ENCODE results near the gene LLCFC1. TPM values are rescaled to one million over a fixed set of nuclear protein-coding genes. Genes with fewer than 3 reads are reported as not detected.

The LLCFC1 gene
- total and polyA plus RNA-seq, 7 experiments from 2014 or later: 0.76 TPM; not detected in 6

- ChIA-PET POLR2A (no interaction called here), CTCF (no interaction called here)
- Mint-ChIP-seq H3K9me3 (no peaks in the 10 kb centered on the region), H3K27ac (no peak overlapping the region), H3K36me3 (no peaks in the 10 kb centered on the region), H3K27me3 (peaks cover 0 to 15% (median 0%) of the 10 kb centered on the region in 5 donors), H3K4me3 (no peak overlapping the region), H3K4me1 (peaks cover 0 to 2% (median 0%) of the 10 kb centered on the region in 7 donors)
- intact Hi-C loops (cut with micrococcal nuclease): no loop called here
- no peak for DNase-seq
- ATAC-seq: no peak
- H3K4me3 ChIP-seq (ENCODE audit: low read length): no peak overlapping the region
- no peaks in the 10 kb centered on the region for H3K4me1 ChIP-seq (ENCODE audit: control insufficient read depth in 2 of 2, insufficient read depth in 2 of 2, low read length in 2 of 2)
- H3K27ac ChIP-seq (ENCODE audit: low read depth, low read length): no peak overlapping the region
- H3K36me3 ChIP-seq (ENCODE audit: control insufficient read depth in 2 of 3, insufficient read depth in 3 of 3, low read length in 3 of 3): no peaks in the 10 kb centered on the region
- H3K9me3 ChIP-seq (ENCODE audit: control insufficient read depth in 2 of 3, low read length in 3 of 3): no peaks in the 10 kb centered on the region
- H3K27me3 ChIP-seq (ENCODE audit: control insufficient read depth in 2 of 2, insufficient read depth in 2 of 2, low read length in 2 of 2): no peaks in the 10 kb centered on the region
Measured at GRCh38 chr7:142930126-142930730, 9.1 kb upstream of the LLCFC1 start.

GRCh38 chr7:142932386-142933091 lies 6.7 kb upstream of the LLCFC1 start:
- H3K27ac Mint-ChIP-seq: no peak overlapping the region
- POLR2A ChIA-PET: no interaction called here
- peaks cover 0 to 1% (median 0%) of the 10 kb centered on the region in 11 donors for H3K9me3 Mint-ChIP-seq

DNA sequence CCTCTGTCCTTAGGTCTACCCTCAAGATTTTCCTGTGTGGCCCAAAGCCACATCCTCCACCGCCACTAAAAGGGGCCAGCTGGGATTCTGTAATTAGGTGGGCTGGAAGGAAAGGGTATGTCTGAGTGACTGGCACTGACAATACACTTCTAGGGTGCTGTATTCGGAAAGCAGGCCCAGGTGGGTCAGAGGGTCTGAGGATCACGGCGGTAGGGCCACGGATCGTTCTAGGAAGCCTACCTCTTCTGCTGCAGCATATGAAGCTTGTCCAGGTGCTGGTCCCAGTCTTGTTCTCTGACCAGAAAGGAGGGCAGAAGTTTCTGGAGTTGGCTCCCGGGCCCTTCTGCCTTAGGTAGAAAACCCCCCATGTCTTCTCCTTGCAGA lies 6.2 kb upstream of the LLCFC1 start:
- Histone ChIP-seq H3K27ac (ENCODE audit: low read depth, low read length) (no peak overlapping the region), H3K27me3 (ENCODE audit: control insufficient read depth in 2 of 2, insufficient read depth in 2 of 2, low read length in 2 of 2) (no peaks in the 10 kb centered on the region), H3K4me1 (ENCODE audit: control insufficient read depth in 2 of 2, insufficient read depth in 2 of 2, low read length in 2 of 2) (no peaks in the 10 kb centered on the region), H3K4me3 (ENCODE audit: low read length) (no peak overlapping the region), H3K36me3 (ENCODE audit: control insufficient read depth in 2 of 3, insufficient read depth in 3 of 3, low read length in 3 of 3) (no peaks in the 10 kb centered on the region), H3K9me3 (ENCODE audit: control insufficient read depth in 2 of 3, low read length in 3 of 3) (no peaks in the 10 kb centered on the region)
- H3K36me3 Mint-ChIP-seq: no peaks in the 10 kb centered on the region
- DNase-seq: no peak
- peaks cover 0 to 1% (median 0%) of the 10 kb centered on the region in 11 donors for H3K9me3 Mint-ChIP-seq
- no peaks in the 10 kb centered on the region for H3K4me1 Mint-ChIP-seq
- intact Hi-C loops (cut with micrococcal nuclease): no loop called here
- ChIA-PET POLR2A (no interaction called here), CTCF (no interaction called here)
- H3K27me3 Mint-ChIP-seq: peaks cover 0 to 15% (median 0%) of the 10 kb centered on the region in 5 donors
- H3K27ac Mint-ChIP-seq: no peak overlapping the region
- no peak overlapping the region for H3K4me3 Mint-ChIP-seq
- no peak for ATAC-seq

More at GRCh38 chr7:142932386-142933091, 6.7 kb upstream of the LLCFC1 start:
- no peaks in the 10 kb centered on the region for H3K27me3 ChIP-seq (ENCODE audit: control insufficient read depth in 2 of 2, insufficient read depth in 2 of 2, low read length in 2 of 2)
- DNase-seq (no peak), ATAC-seq (no peak)
- intact Hi-C loops (cut with micrococcal nuclease): no loop called here
- no peaks in the 10 kb centered on the region for H3K9me3 ChIP-seq (ENCODE audit: control insufficient read depth in 2 of 3, low read length in 3 of 3)
- Mint-ChIP-seq H3K4me1 (no peaks in the 10 kb centered on the region), H3K27me3 (peaks cover 0 to 15% (median 0%) of the 10 kb centered on the region in 5 donors), H3K36me3 (no peaks in the 10 kb centered on the region), H3K4me3 (no peak overlapping the region)
- no peaks in the 10 kb centered on the region for H3K36me3 ChIP-seq (ENCODE audit: control insufficient read depth in 2 of 3, insufficient read depth in 3 of 3, low read length in 3 of 3)
- no peak overlapping the region for H3K4me3 ChIP-seq (ENCODE audit: low read length)
- CTCF ChIA-PET: no interaction called here
- H3K27ac ChIP-seq (ENCODE audit: low read depth, low read length): no peak overlapping the region
- no peaks in the 10 kb centered on the region for H3K4me1 ChIP-seq (ENCODE audit: control insufficient read depth in 2 of 2, insufficient read depth in 2 of 2, low read length in 2 of 2)

DNA sequence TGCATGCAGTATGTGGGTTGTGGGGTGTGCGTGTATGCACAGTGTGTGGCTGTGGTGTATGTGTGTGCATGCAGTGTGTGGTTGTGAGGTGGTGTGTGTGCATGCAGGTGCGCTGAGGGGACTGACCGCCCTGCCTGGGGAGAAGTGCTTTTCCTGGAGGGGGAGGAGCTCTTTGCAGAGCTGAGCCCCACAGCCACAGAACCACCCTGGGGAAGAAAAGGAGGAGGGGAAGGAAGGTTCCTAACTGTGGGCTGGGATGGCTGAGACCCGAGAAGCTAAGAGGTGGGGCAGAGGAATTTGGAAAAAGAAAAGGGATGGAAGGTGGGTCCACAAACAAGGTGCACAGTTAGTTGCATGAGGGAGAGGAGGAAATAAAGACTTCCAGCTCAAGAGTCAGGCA lies 5.7 kb upstream of the LLCFC1 start, which contains the start of gene TRPV5:
Gene TRPV5 (minus strand): TSS at position 123 of the 400 bp plus-strand sequence. CDS start 287 bp downstream, outside the sequence.
- intact Hi-C loops (cut with micrococcal nuclease): no loop called here

DNA sequence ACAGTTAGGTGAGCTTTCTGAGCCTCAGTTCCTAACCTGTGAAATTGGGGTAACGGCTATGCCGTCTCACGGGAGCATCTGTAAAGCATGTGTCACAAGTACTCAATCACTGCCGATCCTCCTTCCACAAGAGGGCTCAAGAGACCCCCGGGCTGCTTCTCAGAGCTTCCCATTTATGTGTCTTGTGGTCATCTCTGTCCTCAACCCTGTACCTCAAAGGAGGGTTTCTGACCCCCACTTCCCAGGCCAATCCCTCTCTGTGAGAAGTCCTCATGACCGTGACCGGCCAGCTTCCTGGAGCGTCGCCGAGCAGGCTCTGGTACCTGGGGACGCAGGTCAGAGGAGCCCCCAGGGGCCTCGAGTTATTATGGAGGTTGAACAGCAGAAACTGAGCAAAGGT lies 5.2 kb upstream of the LLCFC1 start:
- Histone ChIP-seq H3K36me3 (ENCODE audit: control insufficient read depth in 2 of 3, insufficient read depth in 3 of 3, low read length in 3 of 3) (no peaks in the 10 kb centered on the region), H3K27ac (ENCODE audit: low read depth, low read length) (no peak overlapping the region), H3K4me1 (ENCODE audit: control insufficient read depth in 2 of 2, insufficient read depth in 2 of 2, low read length in 2 of 2) (no peaks in the 10 kb centered on the region), H3K4me3 (ENCODE audit: low read length) (no peak overlapping the region), H3K9me3 (ENCODE audit: control insufficient read depth in 2 of 3, low read length in 3 of 3) (no peaks in the 10 kb centered on the region), H3K27me3 (ENCODE audit: control insufficient read depth in 2 of 2, insufficient read depth in 2 of 2, low read length in 2 of 2) (no peaks in the 10 kb centered on the region)
- H3K4me1 Mint-ChIP-seq: no peaks in the 10 kb centered on the region
- no peaks in the 10 kb centered on the region for H3K36me3 Mint-ChIP-seq
- intact Hi-C loops (cut with micrococcal nuclease): no loop called here
- ChIA-PET POLR2A (no interaction called here), CTCF (no interaction called here)
- H3K9me3 Mint-ChIP-seq: peaks cover 0 to 1% (median 0%) of the 10 kb centered on the region in 11 donors
- DNase-seq (no peak), ATAC-seq (no peak)
- no peak overlapping the region for H3K4me3 Mint-ChIP-seq
- H3K27ac Mint-ChIP-seq: no peak overlapping the region
- H3K27me3 Mint-ChIP-seq: peaks cover 0 to 11% (median 0%) of the 10 kb centered on the region in 5 donors

More for the DNA sequence above, 5.7 kb upstream of the LLCFC1 start, which contains the start of gene TRPV5:
- no peak for ATAC-seq
- Mint-ChIP-seq H3K4me3 (no peak within 1 kb of the TSS), H3K36me3 (no peaks in the 10 kb centered on the region), H3K27me3 (peaks cover 0 to 11% (median 0%) of the 10 kb centered on the region in 5 donors), H3K4me1 (no peaks in the 10 kb centered on the region), H3K9me3 (peaks cover 0 to 1% (median 0%) of the 10 kb centered on the region in 11 donors), H3K27ac (no peak within 1 kb of the TSS)
- ChIA-PET CTCF (no interaction called here), POLR2A (no interaction called here)
- Histone ChIP-seq H3K27ac (ENCODE audit: low read depth, low read length) (no peak within 1 kb of the TSS), H3K9me3 (ENCODE audit: control insufficient read depth in 2 of 3, low read length in 3 of 3) (no peaks in the 10 kb centered on the region), H3K4me1 (ENCODE audit: control insufficient read depth in 2 of 2, insufficient read depth in 2 of 2, low read length in 2 of 2) (no peaks in the 10 kb centered on the region), H3K27me3 (ENCODE audit: control insufficient read depth in 2 of 2, insufficient read depth in 2 of 2, low read length in 2 of 2) (no peaks in the 10 kb centered on the region), H3K4me3 (ENCODE audit: low read length) (no peak within 1 kb of the TSS), H3K36me3 (ENCODE audit: control insufficient read depth in 2 of 3, insufficient read depth in 3 of 3, low read length in 3 of 3) (no peaks in the 10 kb centered on the region)
- no peak for DNase-seq

GRCh38 chr7:142935941-142936565 lies 3.2 kb upstream of the LLCFC1 start:
- no peak for DNase-seq
- ATAC-seq: no peak
- ChIA-PET CTCF (interaction anchor here (1.1 kb wide), 1 partner anchor 55 kb away, joined by 3 read pairs; no protein-coding TSS in a partner anchor), POLR2A (no interaction called here)
- Histone ChIP-seq H3K4me1 (ENCODE audit: control insufficient read depth in 2 of 2, insufficient read depth in 2 of 2, low read length in 2 of 2) (no peaks in the 10 kb centered on the region), H3K9me3 (ENCODE audit: control insufficient read depth in 2 of 3, low read length in 3 of 3) (no peaks in the 10 kb centered on the region), H3K27me3 (ENCODE audit: control insufficient read depth in 2 of 2, insufficient read depth in 2 of 2, low read length in 2 of 2) (no peaks in the 10 kb centered on the region), H3K27ac (ENCODE audit: low read depth, low read length) (no peak overlapping the region), H3K4me3 (ENCODE audit: low read length) (no peak overlapping the region), H3K36me3 (ENCODE audit: control insufficient read depth in 2 of 3, insufficient read depth in 3 of 3, low read length in 3 of 3) (no peaks in the 10 kb centered on the region)
- Mint-ChIP-seq H3K4me3 (no peak overlapping the region), H3K27me3 (peaks cover 0 to 12% (median 0%) of the 10 kb centered on the region in 5 donors), H3K36me3 (no peaks in the 10 kb centered on the region), H3K4me1 (peaks cover 0 to 4% (median 0%) of the 10 kb centered on the region in 7 donors), H3K27ac (no peak overlapping the region), H3K9me3 (peaks cover 0 to 1% (median 0%) of the 10 kb centered on the region in 11 donors)
- intact Hi-C loops (cut with micrococcal nuclease): no loop called here
